IMR-90 (cell line): Measurements from ENCODE around the gene CYP46A1. TPM values are rescaled to one million over a fixed set of nuclear protein-coding genes. Genes with fewer than 3 reads are reported as not detected.

Experiments
- ATAC-seq: fragments of 200-7000 bp; cut with Tn5 transposase; 2 replicates; pipeline ENCODE4 v1.9.1; 2020; ENCODE audit warnings: low read depth, mild to moderate bottlenecking, moderate library complexity
- BruUV-seq: library from RNA; stranded (reverse); fragments of 400-500 nt; replicated peaks from 2 replicates; lab custom pipeline; 2021; lab: Mats Ljungman, UMichigan
- CTCF ChIA-PET: fragments of 300-600 bp; formaldehyde crosslinking; extraction: SDS; loops from one replicate; lab custom pipeline; 2021; ENCODE audit warnings: antibody characterized with exemption; lab: Yijun Ruan, JAX
- POLR2A ChIA-PET: fragments of 300-600 bp; sonication (Branson Sonifier 250); formaldehyde crosslinking; loops from one replicate; lab custom pipeline; 2022; ENCODE audit warnings: antibody characterized with exemption; ENCODE audit not compliant: unreplicated experiment; lab: Charles Lee
- DNase-seq: peaks from one replicate; pipeline ENCODE4 v3.0.0; 2013
- H2AFZ ChIP-seq: replicated peaks from 2 replicates; pipeline ENCODE3; 2013; ENCODE audit warnings: low read length, mild to moderate bottlenecking; ENCODE audit not compliant: poor library complexity
- H2AK5ac ChIP-seq: 2 replicates; pipeline ENCODE4 v1.6.1; 2013; ENCODE audit warnings: low read depth, low read length, inconsistent platforms
- H2AK9ac ChIP-seq: replicated peaks from 2 replicates; pipeline ENCODE3; 2013; ENCODE audit warnings: mild to moderate bottlenecking, low read depth, low read length, moderate library complexity; ENCODE audit not compliant: poor library complexity
- H2BK120ac ChIP-seq: 2 replicates; pipeline ENCODE4 v1.6.1; 2013; ENCODE audit warnings: low read depth, low read length, inconsistent platforms
- H2BK15ac ChIP-seq: 3 replicates; pipeline ENCODE4 v1.6.1; 2013; ENCODE audit warnings: low read depth, low read length, inconsistent platforms
- H2BK20ac ChIP-seq: 2 replicates; pipeline ENCODE4 v1.6.1; 2013; ENCODE audit warnings: low read depth, mild to moderate bottlenecking, inconsistent platforms, low read length, moderate library complexity
- H2BK5ac ChIP-seq: 2 replicates; pipeline ENCODE4 v1.6.1; 2013; ENCODE audit warnings: mild to moderate bottlenecking, low read depth, low read length, inconsistent platforms; ENCODE audit not compliant: poor library complexity, severe bottlenecking
- H3K14ac ChIP-seq: replicated peaks from 2 replicates; pipeline ENCODE4 v1.6.1; 2013; ENCODE audit warnings: low read depth, low read length, inconsistent platforms
- H3K18ac ChIP-seq: 2 replicates; pipeline ENCODE4 v1.6.1; 2013; ENCODE audit warnings: low read depth, low read length, control low read depth
- H3K23ac ChIP-seq: 2 replicates; pipeline ENCODE4 v1.6.1; 2013; ENCODE audit warnings: low read depth, low read length, inconsistent platforms
- H3K27ac ChIP-seq: 2 replicates; pipeline ENCODE4 v1.5.1; 2013; ENCODE audit warnings: mild to moderate bottlenecking, control low read depth, low read length; ENCODE audit not compliant: insufficient read depth
- H3K27me3 ChIP-seq: 2 replicates; pipeline ENCODE4 v1.6.1; 2013; ENCODE audit warnings: low read length; ENCODE audit not compliant: control insufficient read depth, insufficient read depth
- H3K36me3 ChIP-seq: 2 replicates; pipeline ENCODE4 v1.6.1; 2013; ENCODE audit warnings: low read length, mixed read lengths; ENCODE audit not compliant: control insufficient read depth, insufficient read depth
- H3K4ac ChIP-seq: 2 replicates; pipeline ENCODE4 v1.6.1; 2013; ENCODE audit warnings: low read depth, low read length, inconsistent platforms
- H3K4me1 ChIP-seq: 2 replicates; pipeline ENCODE4 v1.6.1; 2013; ENCODE audit warnings: low read length, mixed read lengths; ENCODE audit not compliant: control insufficient read depth, insufficient read depth
- H3K4me2 ChIP-seq: 2 replicates; pipeline ENCODE4 v1.6.1; 2013; ENCODE audit warnings: low read depth, mild to moderate bottlenecking, control low read depth, low read length, moderate library complexity
- H3K4me3 ChIP-seq: 2 replicates; pipeline ENCODE4 v1.5.1; 2013; ENCODE audit warnings: low read depth, mild to moderate bottlenecking, control low read depth, low read length, moderate library complexity; ENCODE audit not compliant: insufficient read depth
- H3K56ac ChIP-seq: 2 replicates; pipeline ENCODE4 v1.6.1; 2013; ENCODE audit warnings: low read length, inconsistent platforms; ENCODE audit not compliant: insufficient read depth; ENCODE audit errors: extremely low read depth
- H3K79me1 ChIP-seq, 2 experiments: 2 replicates each; pipeline ENCODE4 v1.6.1; 2013; ENCODE audit warnings: low read length in 2 of 2, inconsistent platforms in 1 of 2, low read depth in 1 of 2
- H3K9ac ChIP-seq: 2 replicates; pipeline ENCODE4 v1.6.1; 2013; ENCODE audit warnings: low read depth, low read length, control low read depth
- H3K9me1 ChIP-seq: 2 replicates; pipeline ENCODE4 v1.6.1; 2013; ENCODE audit warnings: low read length, inconsistent platforms; ENCODE audit not compliant: insufficient read depth
- H3K9me3 ChIP-seq: 2 replicates; pipeline ENCODE4 v1.6.1; 2013; ENCODE audit warnings: low read length; ENCODE audit not compliant: control insufficient read depth, insufficient read depth
- H4K20me1 ChIP-seq: 2 replicates; pipeline ENCODE4 v1.6.1; 2013; ENCODE audit warnings: low read length, inconsistent platforms; ENCODE audit not compliant: insufficient read depth
- H4K5ac ChIP-seq: 2 replicates; pipeline ENCODE4 v1.6.1; 2013; ENCODE audit warnings: mild to moderate bottlenecking, low read depth, low read length, control low read depth
- H4K8ac ChIP-seq, 2 experiments: 2 replicates each; pipeline ENCODE4 v1.6.1; 2013; ENCODE audit warnings: low read depth in 2 of 2, low read length in 2 of 2, control low read depth in 1 of 2, inconsistent platforms in 1 of 2
- H4K91ac ChIP-seq: 2 replicates; pipeline ENCODE4 v1.6.1; 2013; ENCODE audit warnings: low read depth, low read length, inconsistent platforms; ENCODE audit not compliant: insufficient read depth
- CTCF ChIP-seq: conservative IDR thresholded peaks from 2 replicates; pipeline ENCODE4 v1.5.1; 2012; ENCODE audit warnings: mild to moderate bottlenecking, low read depth, low read length, improper control_type of control experiment
- RFX5 ChIP-seq: IDR thresholded peaks from 2 replicates; pipeline ENCODE4 v1.8.0; 2012; ENCODE audit warnings: low read depth, mild to moderate bottlenecking, low read length, moderate library complexity
- whole genome bisulfite sequencing, 2 experiments: methylation state at CpG; one replicate each; pipeline versions ENCODE4 v1.1.5 to v1.1.7; 2013; ENCODE audit warnings: missing lambda C conversion rate in 2 of 2; ENCODE audit not compliant: insufficient read length in 1 of 2; ENCODE audit errors: extremely low coverage in 2 of 2; 5-methylcytosine and 5-hydroxymethylcytosine counted together
- dilution Hi-C: fragments of 300-500 bp; cut with HindIII; formaldehyde crosslinking; loops from one replicate; pipeline ENCODE4 v1.14.3; 2018; ENCODE audit warnings: low sequenced_read_pairs; ENCODE audit not compliant: unreplicated experiment
- in situ Hi-C: fragments of 300-500 bp; cut with MboI; formaldehyde crosslinking; loops from 3 replicates; pipeline ENCODE4 v1.14.3; 2019; ENCODE audit warnings: low sequenced_read_pairs, inconsistent platforms, mixed read lengths
- intact Hi-C: fragments of 100-400 bp; cut with micrococcal nuclease; formaldehyde crosslinking; loops from 2 replicates; pipeline ENCODE4 v1.10.0; 2022
- polyA plus RNA-seq, 3 experiments: library from polyadenylated mRNA; depleted of rRNA; stranded (reverse); fragments of >200 nt; gene quantifications; 2 replicates each; pipeline ENCODE4 v1.2.3, GENCODE V29; 2012; ENCODE audit warnings: low replicate concordance in 1 of 3
- total RNA-seq: library from RNA; depleted of rRNA; stranded (reverse); fragments of >200 nt; gene quantifications from 2 replicates; pipeline ENCODE4 v1.2.3, GENCODE V29; 2012

CYP46A1 gene
- total and polyA plus RNA-seq, 2 of the 4 experiments (the other 2 are of a cell fraction), result 0.18 to 0.31 TPM

GRCh38 chr14:99679996-99680395 is 4.1 kb upstream of the CYP46A1 start:
- Histone ChIP-seq H3K4ac (no peak overlapping the region), H3K14ac (no peak overlapping the region), H4K91ac (no peak overlapping the region), H4K8ac (no peak overlapping the region), H2AK5ac (no peak overlapping the region), H3K9ac (no peak overlapping the region), H3K36me3 (no peaks in the 10 kb centered on the region), H3K9me1 (no peaks in the 10 kb centered on the region), H3K23ac (no peak overlapping the region), H3K18ac (no peak overlapping the region), H2BK5ac (no peak overlapping the region), H2AFZ (no peak overlapping the region), H3K4me1 (peaks cover 8% of the 10 kb centered on the region), H2AK9ac (no peak overlapping the region), H3K9me3 (peaks cover 18% of the 10 kb centered on the region), H3K27ac (no peak overlapping the region), H3K4me2 (no peak overlapping the region), H2BK20ac (no peak overlapping the region), H3K27me3 (peaks cover 19% of the 10 kb centered on the region), H2BK15ac (no peak overlapping the region), H4K5ac (no peak overlapping the region), H4K20me1 (no peaks in the 10 kb centered on the region), H3K79me1 (no peaks in the 10 kb centered on the region; a peak in 1 of 4 replicates), H2BK120ac (no peak overlapping the region), H3K56ac (no peak overlapping the region), H3K4me3 (no peak overlapping the region)
- WGBS, 2 experiments, result 80% methylated on average over 1 of the region's 5 CpGs; no CpG with 5 or more reads in 1 of the 2 experiments
- in situ Hi-C loops, result loop anchor here (5.0 kb wide), 1 partner anchor 202 kb away; no protein-coding TSS in a partner anchor
- no peak for ATAC-seq
- CTCF ChIA-PET, result no interaction called here
- dilution Hi-C loops, result no loop called here
- POLR2A ChIA-PET, result no interaction called here
- TF ChIP-seq RFX5, result no peak
- TF ChIP-seq CTCF, result no peak
- DNase-seq, result no peak
- intact Hi-C loops, result loop anchor here (5.0 kb wide), 1 partner anchor 158 kb away; no protein-coding TSS in a partner anchor
- no TSS peak for BruUV-seq
